Heart right ventricle (tissue), 16 donors: Measurements from ENCODE around the gene ZC3H8. TPM values are rescaled to one million over a fixed set of nuclear protein-coding genes. Genes with fewer than 3 reads are reported as not detected.

Source experiments
- ATAC-seq, 8 donors: fragments of 200-7000 bp; cut with Tn5 transposase; one replicate each; pipeline ENCODE4 v1.9.1; 2020; ENCODE audit warnings: mild to moderate bottlenecking in 8 of 8, moderate library complexity in 8 of 8, moderate number of reproducible peaks in 1 of 8
- DNase-seq, 2 donors: peaks; one replicate each; pipeline ENCODE4 v3.0.0-alpha.2; 2020
- H3K27ac ChIP-seq, 10 donors: fragments of 200-600 bp; sonication (generic) in 2 of 10; one replicate each; pipeline versions ENCODE4 v1.5.0 to v1.8.0; 2020 to 2022; ENCODE audit warnings: mild to moderate bottlenecking in 3 of 10
- H3K27me3 ChIP-seq, 7 donors: fragments of 200-600 bp; one replicate each; pipeline ENCODE4 v1.8.0; 2021 to 2022; ENCODE audit warnings: mild to moderate bottlenecking in 2 of 7
- H3K36me3 ChIP-seq, 9 donors: fragments of 200-600 bp; sonication (generic) in 1 of 9; one replicate each; pipeline versions ENCODE4 v1.5.0 to v1.8.0; 2020 to 2022; ENCODE audit warnings: mild to moderate bottlenecking in 2 of 9
- H3K4me1 ChIP-seq, 9 donors: fragments of 200-600 bp; sonication (generic) in 1 of 9; one replicate each; pipeline versions ENCODE4 v1.5.0 to v1.8.0; 2020 to 2022; ENCODE audit warnings: mild to moderate bottlenecking in 4 of 9
- H3K4me3 ChIP-seq, 10 donors: fragments of 200-600 bp; sonication (generic) in 2 of 10; one replicate each; pipeline versions ENCODE4 v1.5.0 to v1.8.0; 2020 to 2022; ENCODE audit warnings: mild to moderate bottlenecking in 7 of 10, moderate library complexity in 2 of 10
- H3K9me3 ChIP-seq, 11 donors: fragments of 200-600 bp in 10 of 11; sonication (generic) in 2 of 11; one replicate each; pipeline versions ENCODE4 v1.5.0 to v1.8.0; 2013 to 2022; ENCODE audit warnings: mild to moderate bottlenecking in 2 of 11, control low read depth in 1 of 11, moderate library complexity in 1 of 11
- CTCF ChIP-seq, 9 donors: fragments of 200-600 bp; sonication (generic) in 2 of 9; IDR thresholded peaks; one replicate each; pipeline versions ENCODE4 v1.5.0 to v1.8.0; 2021 to 2022; ENCODE audit warnings: antibody characterized with exemption in 9 of 9, mild to moderate bottlenecking in 5 of 9, moderate library complexity in 1 of 9
- WGBS, 2 donors: extraction: QIAGEN DNeasy Blood & Tissue Kit; methylation state at CpG; one replicate each; pipeline ENCODE4 v1.1.7; 2013; ENCODE audit warnings: inconsistent platforms in 1 of 2; 5-methylcytosine and 5-hydroxymethylcytosine counted together
- intact Hi-C, 10 donors: fragments of 100-400 bp; cut with DNase I; formaldehyde crosslinking; loops; one replicate each; pipeline versions ENCODE4 v1.11.1 to v1.14.2; 2022
- polyA plus RNA-seq, 2 donors: library from polyadenylated mRNA; stranded (reverse); fragments of 200-250 nt; gene quantifications; one replicate each; pipeline ENCODE4 v1.2.3, GENCODE V29; 2013
- total RNA-seq, 10 donors: library from RNA; stranded (reverse); fragmentation: NEBNext Ultra II Directional in 3 of 10; extraction: Animal tissue kit (Norgen Biotek cat#: 25700) in 3 of 10; gene quantifications; one replicate each; pipeline versions ENCODE4 v1.2.1 to v1.2.4, GENCODE V29; 2021 to 2023
- donor health status: Arrhythmogenic right ventricular cardiomyopathy.
- donor health status: ischemic (EF 13 %, LVEDD 7.1; RV severe dilation, severe dysfunction).
- donor health status: healthy with polysubstance abuse.
- donor health status: DM: no; HTN: yes; CAD: no.
- donor health status: DM: no; HTN: no; CAD: no.
- donor health status: ischemic (EF 25% LVEDD 6.9; RV normal size, moderate dysfunction).
- donor health status: ischemic (EF 25% LVEDD 5.7; RV mildly dilated, moderate dysfunction).
- donor health status: healthy.
- donor health status: DM: yes; HTN: yes; CAD: no.
- donor health status: Ischemic cardiomyopathy.
- donor health status: ischemic (EF 35%, LVEDD 5.7; RV mildly dilated, moderate dysfunction).
- donor health status: nonischemic (EF 11% LVEDD 7.7; RV severe dilation, severe dysfunction).
- donor health status: DM: yes; HTN: yes; CAD: no.
- donor health status: PGD.
- donor health status: ischemic (EF 29% LVEDD 5.4; RV normal size, mild dysfunction).
- donor health status: nonischemic (EF 23%, LVEDD 6.1; RV moderate dilation, normal function).

Gene ZC3H8
- total and polyA plus RNA-seq, 12 donors = 4.2 to 13.3 (median 9.8) TPM

DNA sequence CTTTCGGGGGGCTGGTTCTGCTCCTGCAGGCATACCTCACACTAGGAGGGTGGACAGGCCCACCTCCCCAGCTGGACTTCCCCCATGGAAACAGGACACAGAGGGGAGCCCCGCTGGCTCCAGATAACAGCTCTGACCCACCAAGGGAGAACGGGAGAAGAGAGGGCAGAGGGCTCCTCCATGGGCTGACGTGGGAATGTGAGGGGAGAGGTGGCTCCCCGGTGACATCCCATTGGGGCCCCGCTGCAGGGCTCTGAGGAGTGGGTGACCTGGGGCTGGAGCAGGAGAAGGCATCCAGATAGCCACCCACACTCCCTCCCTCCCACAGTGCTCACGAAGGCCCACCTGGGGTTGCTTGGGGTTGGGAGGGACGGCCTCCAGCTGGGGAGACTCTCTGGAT is 70.7 kb downstream of the ZC3H8 start:
- Histone ChIP-seq H3K36me3 (no peaks in the 10 kb centered on the region), H3K4me3 (no peak overlapping the region), H3K9me3 (peaks cover 0 to 13% (median 0%) of the 10 kb centered on the region in 11 donors), H3K27me3 (peaks cover 0 to 32% (median 27%) of the 10 kb centered on the region in 7 donors), H3K27ac (no peak overlapping the region), H3K4me1 (no peaks in the 10 kb centered on the region)
- intact Hi-C loops = no loop called here
- DNase-seq = no peak
- no peak for TF ChIP-seq CTCF (IDR thresholded peaks at IDR 0.05)
- 91 to 93% methylated on average over 7 to 8 of the region's 8 CpGs for WGBS, 2 donors
- ATAC-seq = no peak

DNA sequence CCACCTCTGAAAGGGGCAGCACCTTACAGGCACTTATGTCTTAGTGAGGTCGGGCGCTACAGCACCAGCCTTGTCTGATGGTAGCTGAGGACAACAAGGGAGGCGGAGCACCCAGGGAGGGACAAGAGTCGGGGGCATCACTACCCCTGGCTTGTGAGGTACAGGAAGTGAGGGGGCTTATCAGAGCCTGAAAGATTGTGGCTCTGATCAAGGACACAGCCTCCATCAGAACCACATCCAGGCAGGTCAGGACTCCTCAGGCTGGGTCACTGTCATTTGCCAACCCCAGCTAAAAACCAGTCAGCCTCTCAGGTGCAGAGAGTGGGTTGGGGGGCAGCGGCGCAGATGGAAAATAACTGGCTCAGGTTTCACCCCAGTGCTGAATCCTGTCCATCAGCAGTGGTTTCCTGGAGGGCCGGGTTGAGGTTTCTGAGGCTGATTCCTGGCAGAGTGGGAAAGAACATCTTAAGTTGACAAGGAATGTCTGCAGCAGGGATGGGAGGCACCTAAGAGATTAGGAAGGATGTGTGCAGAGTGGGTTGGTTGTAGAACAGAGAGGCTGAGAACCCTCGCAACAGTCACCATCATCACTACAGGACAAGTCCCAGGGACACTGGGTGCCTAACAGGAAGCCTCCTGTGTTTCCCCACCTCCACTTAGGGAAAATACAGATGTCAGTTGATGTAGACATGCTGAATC is 71.4 kb downstream of the ZC3H8 start:
- WGBS, 2 donors = 92 to 95% methylated on average over 8 of the region's 8 CpGs

DNA sequence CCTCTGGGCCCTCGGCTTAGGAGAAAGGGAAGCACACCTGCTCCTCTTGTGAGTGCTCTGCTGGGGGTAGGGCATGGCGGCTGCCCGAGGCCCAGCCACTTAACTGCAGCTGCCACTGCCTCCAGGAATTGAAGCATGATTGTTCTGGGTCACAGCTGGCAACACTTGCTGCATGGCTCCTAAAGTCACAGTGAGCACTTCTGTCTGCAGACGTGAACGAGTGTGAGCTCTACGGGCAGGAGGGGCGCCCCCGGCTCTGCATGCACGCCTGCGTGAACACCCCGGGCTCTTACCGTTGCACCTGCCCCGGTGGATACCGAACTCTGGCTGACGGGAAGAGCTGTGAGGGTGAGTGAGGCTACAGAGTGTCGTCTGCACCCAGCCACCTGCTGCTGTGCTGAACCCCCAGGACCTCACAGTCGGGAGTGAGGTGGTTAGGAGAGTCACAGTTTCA is 72.2 kb downstream of the ZC3H8 start:
- intact Hi-C loops = no loop called here
- no peak overlapping the region for H3K27ac ChIP-seq

More for the DNA sequence above, 71.4 kb downstream of the ZC3H8 start:
- no peak for TF ChIP-seq CTCF (IDR thresholded peaks at IDR 0.05)
- intact Hi-C loops = no loop called here
- Histone ChIP-seq H3K36me3 (no peaks in the 10 kb centered on the region), H3K27ac (no peak overlapping the region), H3K9me3 (peaks cover 0 to 13% (median 0%) of the 10 kb centered on the region in 11 donors), H3K4me1 (no peaks in the 10 kb centered on the region), H3K27me3 (peaks cover 0 to 32% (median 27%) of the 10 kb centered on the region in 7 donors), H3K4me3 (no peak overlapping the region)
- no peak for DNase-seq
- ATAC-seq = no peak

More for the DNA sequence above, 72.2 kb downstream of the ZC3H8 start:
- Histone ChIP-seq H3K36me3 (no peaks in the 10 kb centered on the region), H3K27me3 (peaks cover 0 to 36% (median 27%) of the 10 kb centered on the region in 7 donors), H3K4me1 (no peaks in the 10 kb centered on the region), H3K4me3 (peak overlapping the region in 1 of 10 donors; percentile 14), H3K9me3 (peaks cover 0 to 13% (median 0%) of the 10 kb centered on the region in 11 donors)
- ATAC-seq (peak in 1 of 8 donors; percentile 16), DNase-seq (no peak)
- no peak for TF ChIP-seq CTCF (IDR thresholded peaks at IDR 0.05)
- WGBS, 2 donors = 86 to 90% methylated on average over 17 of the region's 17 CpGs
